SIG-M5 treated with dmso at 0.1 percent for 504 hours (cell line): Measurements from ENCODE around the gene PACRG.

Experiments
- DNase-seq: peaks from one replicate; lab custom pipeline; 2025; ENCODE audit not compliant: unreplicated experiment; lab: John Stamatoyannopoulos, UW

PACRG gene

DNA sequence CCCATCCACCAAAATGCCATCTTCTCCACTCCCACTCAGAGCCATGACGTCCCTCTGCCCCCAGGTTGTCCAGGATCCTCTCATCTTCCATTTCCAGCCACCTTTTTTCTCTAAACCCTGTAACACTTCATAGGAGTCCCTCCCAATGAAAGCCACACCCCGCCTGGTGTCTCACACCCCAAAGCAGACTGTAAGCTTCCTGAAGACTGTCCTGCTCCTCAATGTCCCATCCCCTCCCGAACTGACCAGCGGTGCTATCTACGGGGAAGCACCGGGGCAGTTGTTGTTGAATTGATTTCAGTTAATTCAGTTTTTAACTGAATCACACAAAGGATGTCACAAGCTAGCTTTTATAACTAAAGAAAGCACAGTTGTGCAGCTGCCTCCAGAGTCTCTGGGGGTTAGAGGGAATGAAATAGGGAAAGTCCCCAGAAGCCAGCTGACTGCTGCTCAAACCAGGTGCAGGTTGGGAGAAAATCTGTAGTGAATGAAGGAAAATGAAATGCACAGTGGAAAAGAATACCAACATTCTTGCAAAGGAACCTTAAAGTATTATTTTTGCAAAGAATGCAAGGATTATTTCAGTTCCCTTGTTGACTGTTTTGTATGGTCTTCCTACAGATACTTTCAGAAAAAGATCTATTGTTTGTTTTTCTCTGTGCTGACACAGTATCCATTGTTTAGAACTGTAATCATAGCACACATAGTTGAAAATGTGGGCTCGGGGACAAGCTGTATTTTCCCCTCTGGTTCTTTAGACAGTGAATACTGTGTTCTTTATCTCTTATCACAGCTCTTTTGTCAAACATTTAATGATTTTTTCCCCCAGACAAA lies 464.1 kb downstream of the PACRG start:
- DNase-seq, result no peak

DNA sequence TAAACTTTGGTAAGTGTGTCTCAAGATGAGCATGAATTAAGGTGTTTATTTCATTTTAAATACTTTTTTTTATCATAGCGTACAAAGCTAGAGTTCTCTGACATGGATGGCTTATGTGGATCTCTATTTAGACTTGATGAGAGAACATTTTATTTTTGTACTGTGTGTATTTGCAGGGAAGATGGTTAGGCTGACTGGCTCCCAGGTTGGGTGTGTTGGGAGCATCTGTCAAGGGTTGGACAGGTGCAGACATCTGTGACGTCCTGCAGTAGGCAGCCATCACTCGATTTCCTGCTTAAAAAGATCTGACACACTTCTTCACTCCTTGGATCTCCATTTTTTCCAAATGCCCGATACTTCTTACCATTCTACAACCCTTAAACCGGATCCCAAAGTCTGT lies 464.8 kb downstream of the PACRG start:
- no peak for DNase-seq

DNA sequence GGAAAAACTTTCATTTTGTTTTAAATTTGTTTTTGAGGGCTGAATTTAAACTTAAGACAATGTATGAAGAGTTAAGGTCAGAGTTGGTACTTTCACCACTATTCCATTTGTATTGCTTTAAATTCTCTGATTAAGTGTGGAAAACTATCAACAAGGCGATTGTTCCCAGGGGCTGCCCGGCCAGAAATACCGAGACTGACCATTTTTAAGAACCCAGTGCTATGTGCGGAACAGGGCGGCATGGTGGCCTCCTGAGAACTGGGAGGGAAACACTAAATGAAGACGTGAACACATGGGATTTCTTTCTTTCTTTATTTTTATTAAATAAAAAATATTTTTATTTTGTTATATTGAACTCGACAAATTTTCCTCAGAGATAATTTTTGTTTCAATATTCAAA lies 465.6 kb downstream of the PACRG start:
- no peak for DNase-seq

- DNase-seq, result no peak
Measured at GRCh38 chr6:163195721-163196691, 468.2 kb downstream of the PACRG start.

GRCh38 chr6:163197839-163198238 lies 470.1 kb downstream of the PACRG start:
- DNase-seq, result no peak

DNA sequence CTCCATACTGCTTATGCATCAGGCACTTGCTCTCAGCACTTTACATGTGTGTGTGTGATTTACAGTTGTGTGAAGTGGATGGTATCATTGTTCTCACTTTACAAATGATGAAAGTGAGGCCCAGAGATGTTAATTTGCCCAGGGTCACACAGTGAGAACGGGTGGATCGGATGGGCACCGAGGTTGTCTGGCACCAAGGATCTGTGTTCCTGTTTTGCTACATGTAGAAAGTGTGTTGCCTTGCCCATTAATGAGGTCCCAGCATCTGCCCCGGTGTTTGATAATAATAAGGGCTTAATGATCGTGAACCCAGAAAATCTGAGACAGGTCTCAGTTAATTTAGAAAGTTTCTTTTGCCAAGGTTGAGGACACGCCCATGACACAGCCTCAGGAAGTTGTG lies 470.6 kb downstream of the PACRG start:
- no peak for DNase-seq

DNA sequence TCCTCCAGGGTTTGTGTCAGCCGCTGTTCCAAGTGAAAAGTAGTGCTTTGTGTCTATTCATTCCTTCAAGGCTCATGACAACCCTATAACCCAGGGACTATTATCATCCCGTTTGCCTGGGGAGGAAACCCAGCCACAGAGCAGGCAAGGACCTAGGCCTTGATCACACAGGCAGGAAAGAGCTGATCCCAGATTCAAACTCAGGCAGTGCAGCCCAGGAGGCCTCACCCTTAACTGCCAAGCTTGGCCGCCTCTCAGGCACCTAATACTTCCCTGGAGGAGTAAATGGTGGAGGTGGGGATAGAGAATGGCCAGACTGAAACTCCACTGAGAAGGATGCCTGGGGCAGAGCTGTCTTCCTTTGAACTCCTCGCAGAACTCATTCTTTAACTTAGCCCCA lies 471.6 kb downstream of the PACRG start:
- DNase-seq, result no peak

- DNase-seq, result no peak
Measured at GRCh38 chr6:163200289-163200688, 472.5 kb downstream of the PACRG start.

DNA sequence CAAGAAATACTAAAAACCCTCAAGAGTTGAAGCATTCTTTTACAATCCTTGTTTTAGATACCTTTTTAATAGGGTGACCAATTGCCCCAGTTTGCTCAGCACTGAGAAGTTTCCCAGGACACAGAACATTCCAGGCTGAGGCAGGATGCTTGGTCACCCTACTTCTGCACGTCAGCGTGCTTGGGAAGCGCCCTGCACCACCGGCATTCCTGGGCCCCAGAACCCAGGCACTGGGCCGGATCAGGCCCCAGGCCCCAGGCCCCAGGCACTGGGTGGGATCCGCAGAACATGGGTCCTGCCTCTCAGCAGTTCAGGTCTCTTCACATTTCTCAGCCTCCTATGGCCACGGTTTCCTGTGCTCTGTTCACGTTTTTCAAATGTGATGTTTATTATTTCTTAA lies 472.9 kb downstream of the PACRG start:
- DNase-seq, result no peak

GRCh38 chr6:163201855-163202254 lies 474.1 kb downstream of the PACRG start:
- no peak for DNase-seq

DNA sequence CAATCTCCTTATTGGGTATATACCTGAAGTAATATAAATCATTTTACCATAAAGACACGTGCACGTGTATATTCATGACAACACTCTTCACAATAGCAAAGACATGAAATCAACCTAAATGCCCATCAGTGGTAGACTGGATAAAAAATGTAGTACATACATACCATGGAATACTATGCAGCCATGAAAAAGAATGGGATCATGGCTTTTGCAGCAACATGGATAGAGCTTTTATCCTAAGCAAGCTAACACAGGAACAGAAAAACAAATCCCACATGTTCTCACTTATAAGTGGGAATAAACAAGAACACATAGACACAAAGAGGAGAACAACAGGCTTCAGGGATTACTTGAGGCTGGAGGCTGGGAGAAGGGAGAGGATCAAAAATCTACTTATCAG lies 478.4 kb downstream of the PACRG start:
- DNase-seq, result no peak

- DNase-seq, result no peak
Measured at GRCh38 chr6:163207431-163208383, 479.9 kb downstream of the PACRG start.

- DNase-seq, result no peak
Measured at GRCh38 chr6:163209005-163209404, 481.2 kb downstream of the PACRG start.

DNA sequence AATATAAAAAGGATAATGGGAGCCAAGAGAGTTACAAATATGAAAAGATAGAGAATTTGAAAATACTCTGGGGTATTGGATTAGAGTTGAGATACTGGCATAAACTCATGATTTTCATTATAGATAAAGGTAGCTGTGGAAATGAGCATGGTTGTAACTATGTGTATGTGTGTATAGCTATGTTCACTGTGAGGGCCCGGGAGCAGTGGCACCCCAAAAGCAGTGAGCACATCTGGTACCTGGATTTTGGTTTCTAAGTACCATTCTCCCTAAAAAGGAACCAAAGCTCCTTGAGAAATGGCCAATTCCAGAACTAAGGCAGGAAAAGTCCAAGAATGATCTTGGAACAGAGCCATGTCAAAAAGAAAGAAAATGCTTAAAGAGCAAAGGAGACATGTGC lies 484.3 kb downstream of the PACRG start:
- no peak for DNase-seq

- no peak for DNase-seq
Measured at GRCh38 chr6:163214259-163214658, 486.5 kb downstream of the PACRG start.

DNA sequence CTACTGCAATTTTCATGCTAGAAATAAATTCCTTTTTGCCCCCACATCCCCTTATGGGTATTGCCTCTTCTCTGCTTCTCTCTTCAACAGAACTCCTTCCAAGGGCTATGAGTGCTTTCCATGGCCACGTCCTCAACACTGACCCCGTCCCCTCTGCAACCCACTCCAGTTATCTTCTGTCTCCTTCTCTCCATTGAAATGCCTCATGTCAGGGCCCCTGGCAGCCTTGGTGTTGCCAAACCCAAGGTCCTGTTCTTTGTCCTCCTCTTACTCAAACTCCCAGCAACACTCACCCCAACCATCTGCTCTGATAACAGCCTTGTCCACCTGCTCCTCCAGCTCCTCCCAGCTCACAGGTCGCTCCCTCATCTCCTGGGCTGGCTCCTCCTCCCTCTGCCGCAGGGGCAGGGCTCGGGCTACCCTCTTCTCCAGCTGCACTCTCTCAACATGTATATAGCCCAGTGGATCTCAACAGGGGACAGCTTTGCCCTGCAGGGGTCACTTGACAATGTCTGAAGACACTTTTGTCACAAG lies 490.7 kb downstream of the PACRG start:
- DNase-seq, result no peak

DNA sequence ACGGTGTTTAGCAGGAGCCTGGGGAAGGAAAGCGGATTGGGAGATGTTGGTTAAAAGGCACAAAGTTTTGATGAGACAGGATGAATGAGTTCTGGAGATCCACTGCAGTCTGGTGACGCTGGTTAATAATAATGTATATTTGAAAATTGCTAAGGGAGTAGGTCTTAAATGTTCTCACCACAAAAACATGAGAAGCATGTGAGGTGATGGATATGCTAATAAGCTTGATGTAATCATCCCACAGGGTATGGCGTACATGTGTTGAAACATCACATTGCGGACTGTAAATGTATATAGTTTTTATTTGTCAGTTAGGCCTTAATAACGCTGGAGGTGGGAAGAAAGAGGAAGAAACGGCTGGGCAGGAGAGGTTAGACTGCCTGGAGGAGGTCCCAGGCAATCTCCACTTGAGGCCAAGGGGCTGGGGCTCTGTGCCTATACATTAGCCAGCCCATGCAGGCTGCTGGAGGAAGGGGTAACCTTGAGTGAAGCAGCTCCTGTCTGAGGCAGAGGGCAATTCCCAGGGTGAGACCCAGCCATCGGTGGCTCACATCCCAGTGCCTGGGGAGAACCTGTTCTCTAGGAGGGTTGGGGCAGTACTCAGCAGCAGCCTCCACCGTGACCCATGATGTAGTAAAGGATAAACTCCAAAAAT lies 498.5 kb downstream of the PACRG start:
- DNase-seq, result no peak

DNA sequence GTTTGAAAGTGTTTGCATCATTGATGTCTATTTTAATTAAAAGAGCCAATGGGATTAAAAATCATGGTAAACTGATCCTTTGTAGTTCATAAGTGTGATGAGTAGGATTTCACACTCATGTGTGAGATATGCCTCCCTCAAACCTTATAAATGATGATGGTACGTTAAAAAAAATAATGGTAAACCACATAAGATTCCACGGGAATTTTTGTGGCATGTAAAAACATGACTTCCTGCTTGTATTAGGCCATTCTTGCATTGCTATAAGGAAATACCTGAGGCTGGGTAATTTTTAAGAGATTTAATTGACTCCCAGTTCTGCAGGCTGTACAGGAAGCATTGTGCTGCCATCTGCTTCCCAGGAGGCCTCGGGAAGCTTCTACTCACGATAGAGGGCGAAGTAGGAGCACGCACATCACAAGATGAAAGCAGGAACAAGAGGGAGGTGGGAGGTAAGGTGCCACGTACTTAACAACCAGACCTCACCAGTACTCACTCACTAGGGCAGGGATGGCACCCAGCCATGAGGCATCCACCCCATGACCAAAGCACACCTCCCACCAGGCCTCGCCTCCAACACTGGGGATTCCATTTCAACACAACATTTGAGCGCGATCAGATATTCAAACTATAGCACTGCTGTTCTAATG lies 499.2 kb downstream of the PACRG start:
- no peak for DNase-seq

DNA sequence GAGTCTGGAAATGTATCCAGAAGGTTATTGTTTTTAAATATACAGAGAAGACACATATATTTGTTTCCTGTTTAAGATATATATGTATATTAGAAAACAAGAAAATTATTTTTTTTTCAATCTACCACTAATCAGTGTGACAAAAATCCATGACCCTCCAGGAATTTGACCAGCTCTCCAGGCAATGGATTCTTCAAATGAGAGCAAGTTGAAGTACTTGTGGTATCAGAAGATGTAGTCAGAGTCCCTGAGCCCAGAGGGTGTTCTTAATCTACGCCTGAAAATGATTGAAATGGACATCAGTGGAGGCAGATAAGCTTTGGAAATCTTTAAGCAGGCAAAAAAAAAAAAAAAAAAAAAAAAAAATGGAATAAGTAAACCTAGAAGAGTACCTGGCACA lies 500.3 kb downstream of the PACRG start:
- no peak for DNase-seq

- DNase-seq, result no peak
Measured at GRCh38 chr6:163229050-163229449, 501.3 kb downstream of the PACRG start.
